Type B pancreatic cell (in vitro differentiated cells): Measurements from ENCODE around the gene LIPC. TPM values are rescaled to one million over a fixed set of nuclear protein-coding genes. Genes with fewer than 3 reads are reported as not detected.

Experiments
- DNase-seq: peaks from one replicate; pipeline ENCODE4 v3.0.0; 2021; ENCODE audit warnings: mixed read lengths; ENCODE audit not compliant: unreplicated experiment; ENCODE audit errors: extremely low spot score
- H3K27ac Mint-ChIP-seq: 2 replicates; pipeline ENCODE4 v1.8.0; 2021; ENCODE audit warnings: mild to moderate bottlenecking, mixed read lengths
- H3K27me3 Mint-ChIP-seq: 2 replicates; pipeline ENCODE4 v1.8.0; 2021; ENCODE audit warnings: mixed read lengths
- H3K36me3 Mint-ChIP-seq: 2 replicates; pipeline ENCODE4 v1.8.0; 2021; ENCODE audit warnings: mixed read lengths
- H3K4me1 Mint-ChIP-seq: one replicate; pipeline ENCODE4 v1.8.0; 2021; ENCODE audit warnings: mixed read lengths; ENCODE audit not compliant: unreplicated experiment
- H3K4me3 Mint-ChIP-seq: 2 replicates; pipeline ENCODE4 v1.8.0; 2021; ENCODE audit warnings: mild to moderate bottlenecking, mixed read lengths
- H3K9me3 Mint-ChIP-seq: 2 replicates; pipeline ENCODE4 v1.8.0; 2021; ENCODE audit warnings: mixed read lengths
- CTCF ChIP-seq: fragments of 200-600 bp; sonication (generic); conservative IDR thresholded peaks from 2 replicates; pipeline ENCODE4 v1.5.0; 2021; ENCODE audit warnings: antibody characterized with exemption, mild to moderate bottlenecking
- total RNA-seq: library from RNA; stranded (reverse); gene quantifications from 2 replicates; pipeline ENCODE4 v1.2.1, GENCODE V29; 2021; ENCODE audit warnings: low replicate concordance

Gene LIPC
- total RNA-seq, 1 donor from 2014 or later, result 10.9 TPM

GRCh38 chr15:58459560-58459959, 27.8 kb downstream of the LIPC start:
- Mint-ChIP-seq H3K4me3 (no peak overlapping the region), H3K4me1 (peaks cover 37% of the 10 kb centered on the region), H3K27ac (peak overlapping the region; percentile 31), H3K9me3 (no peaks in the 10 kb centered on the region), H3K27me3 (no peaks in the 10 kb centered on the region), H3K36me3 (peaks cover 3% of the 10 kb centered on the region)
- no peak for DNase-seq
- no peak for TF ChIP-seq CTCF

GRCh38 chr15:58460116-58460790, 28.5 kb downstream of the LIPC start:
- Mint-ChIP-seq H3K36me3 (peaks cover 3% of the 10 kb centered on the region), H3K9me3 (no peaks in the 10 kb centered on the region), H3K4me3 (no peak overlapping the region), H3K27ac (no peak overlapping the region), H3K27me3 (no peaks in the 10 kb centered on the region), H3K4me1 (peaks cover 30% of the 10 kb centered on the region)
- DNase-seq, result no peak
- no peak for TF ChIP-seq CTCF

GRCh38 chr15:58460872-58461271, 29.1 kb downstream of the LIPC start:
- H3K4me3 Mint-ChIP-seq, result no peak overlapping the region
- peaks cover 29% of the 10 kb centered on the region for H3K4me1 Mint-ChIP-seq
- TF ChIP-seq CTCF, result no peak
- peaks cover 3% of the 10 kb centered on the region for H3K36me3 Mint-ChIP-seq
- no peak overlapping the region for H3K27ac Mint-ChIP-seq
- no peaks in the 10 kb centered on the region for H3K9me3 Mint-ChIP-seq
- no peaks in the 10 kb centered on the region for H3K27me3 Mint-ChIP-seq
- DNase-seq, result no peak

- Mint-ChIP-seq H3K4me3 (peak overlapping the region; percentile 54), H3K36me3 (peaks cover 3% of the 10 kb centered on the region), H3K4me1 (peaks cover 30% of the 10 kb centered on the region), H3K9me3 (no peaks in the 10 kb centered on the region), H3K27me3 (no peaks in the 10 kb centered on the region), H3K27ac (peak overlapping the region; percentile 58)
- no peak for TF ChIP-seq CTCF
- no peak for DNase-seq
Measured at GRCh38 chr15:58462547-58462946, 30.8 kb downstream of the LIPC start.

GRCh38 chr15:58462973-58463663, 31.3 kb downstream of the LIPC start:
- DNase-seq, result no peak
- TF ChIP-seq CTCF, result no peak
- Mint-ChIP-seq H3K27me3 (no peaks in the 10 kb centered on the region), H3K27ac (peak overlapping the region; percentile 65), H3K9me3 (no peaks in the 10 kb centered on the region), H3K4me1 (peaks cover 31% of the 10 kb centered on the region), H3K36me3 (peaks cover 3% of the 10 kb centered on the region), H3K4me3 (no peak overlapping the region)
